Ramos (cell line): Measurements from ENCODE around the gene HDAC4.

Experiments
- in situ Hi-C: fragments of 300-500 bp; cut with MboI; formaldehyde crosslinking; loops from one replicate; pipeline ENCODE4 v1.14.3; 2022; ENCODE audit warnings: low sequenced_read_pairs; ENCODE audit not compliant: unreplicated experiment

The HDAC4 gene

GRCh38 chr2:239386001-239386670, 14.7 kb downstream of the HDAC4 start:
- in situ Hi-C loops: no loop called here

GRCh38 chr2:239385096-239386000, 15.5 kb downstream of the HDAC4 start:
- in situ Hi-C loops: no loop called here

- in situ Hi-C loops: no loop called here
Observed at GRCh38 chr2:239383759-239384156, 17.1 kb downstream of the HDAC4 start.

GRCh38 chr2:239383036-239383758, 17.6 kb downstream of the HDAC4 start:
- in situ Hi-C loops: no loop called here

- in situ Hi-C loops: no loop called here
Observed at GRCh38 chr2:239382384-239382880, 18.4 kb downstream of the HDAC4 start.

- in situ Hi-C loops: no loop called here
Observed at GRCh38 chr2:239381709-239382134, 19.1 kb downstream of the HDAC4 start.

GRCh38 chr2:239380831-239381708, 19.8 kb downstream of the HDAC4 start:
- in situ Hi-C loops: no loop called here

- in situ Hi-C loops: no loop called here
Observed at GRCh38 chr2:239379641-239380170, 21.1 kb downstream of the HDAC4 start.

GRCh38 chr2:239378918-239379640, 21.7 kb downstream of the HDAC4 start:
- in situ Hi-C loops: no loop called here

- in situ Hi-C loops: no loop called here
Observed at GRCh38 chr2:239378021-239378917, 22.6 kb downstream of the HDAC4 start.

GRCh38 chr2:239377591-239377990, 23.2 kb downstream of the HDAC4 start:
- in situ Hi-C loops: no loop called here

GRCh38 chr2:239376942-239377531, 23.8 kb downstream of the HDAC4 start:
- in situ Hi-C loops: no loop called here

- in situ Hi-C loops: no loop called here
Observed at GRCh38 chr2:239376351-239376750, 24.5 kb downstream of the HDAC4 start.

- in situ Hi-C loops: no loop called here
Observed at GRCh38 chr2:239375278-239376061, 25.4 kb downstream of the HDAC4 start.

GRCh38 chr2:239374896-239375277, 25.9 kb downstream of the HDAC4 start:
- in situ Hi-C loops: no loop called here

- in situ Hi-C loops: no loop called here
Observed at GRCh38 chr2:239372835-239373234, 28.0 kb downstream of the HDAC4 start.
